Measurements from ENCODE around the gene ZNF766.

ZNF766 gene

GRCh38 chr19:52270266-52270885, 989 bp downstream of the ZNF766 start:
- no peak for TF ChIP-seq SIN3A (IDR thresholded peaks at IDR 0.05; ENCODE audit: borderline replicate concordance, insufficient read depth, low read length)

GRCh38 chr19:52273301-52273700, 3.9 kb downstream of the ZNF766 start:
- no peak for TF ChIP-seq POLR2AphosphoS5 (IDR thresholded peaks at IDR 0.05; ENCODE audit: low read depth, low read length)
- no peak for TF ChIP-seq REST (IDR thresholded peaks at IDR 0.05; ENCODE audit: insufficient read depth in 1 of 2, low read depth in 2 of 2, low read length in 2 of 2)
- TF ChIP-seq SIN3A (IDR thresholded peaks at IDR 0.05; ENCODE audit: borderline replicate concordance, insufficient read depth, low read length), result no peak

GRCh38 chr19:52274191-52274590, 4.8 kb downstream of the ZNF766 start:
- TF ChIP-seq SIN3A (IDR thresholded peaks at IDR 0.05; ENCODE audit: borderline replicate concordance, insufficient read depth, low read length) (no peak), REST (IDR thresholded peaks at IDR 0.05; ENCODE audit: insufficient read depth in 1 of 2, low read depth in 2 of 2, low read length in 2 of 2) (no peak), TAF1 (IDR thresholded peaks at IDR 0.05; ENCODE audit: borderline replicate concordance, insufficient read depth, low read length) (no peak), FOXP2 (optimal IDR thresholded peaks at IDR 0.05; ENCODE audit: borderline replicate concordance, extremely low read depth, extremely low read length, insufficient read depth) (no peak), POLR2AphosphoS5 (IDR thresholded peaks at IDR 0.05; ENCODE audit: low read depth, low read length) (no peak)

GRCh38 chr19:52275988-52276387, 6.6 kb downstream of the ZNF766 start:
- TF ChIP-seq POLR2AphosphoS5 (IDR thresholded peaks at IDR 0.05; ENCODE audit: low read depth, low read length) (no peak), TAF1 (IDR thresholded peaks at IDR 0.05; ENCODE audit: borderline replicate concordance, insufficient read depth, low read length) (no peak), SIN3A (IDR thresholded peaks at IDR 0.05; ENCODE audit: borderline replicate concordance, insufficient read depth, low read length) (no peak), REST (IDR thresholded peaks at IDR 0.05; ENCODE audit: insufficient read depth in 1 of 2, low read depth in 2 of 2, low read length in 2 of 2) (no peak), FOXP2 (optimal IDR thresholded peaks at IDR 0.05; ENCODE audit: borderline replicate concordance, extremely low read depth, extremely low read length, insufficient read depth) (no peak)

- TF ChIP-seq TAF1 (IDR thresholded peaks at IDR 0.05; ENCODE audit: borderline replicate concordance, insufficient read depth, low read length) (no peak), FOXP2 (optimal IDR thresholded peaks at IDR 0.05; ENCODE audit: borderline replicate concordance, extremely low read depth, extremely low read length, insufficient read depth) (no peak), REST (IDR thresholded peaks at IDR 0.05; ENCODE audit: insufficient read depth in 1 of 2, low read depth in 2 of 2, low read length in 2 of 2) (no peak), POLR2AphosphoS5 (IDR thresholded peaks at IDR 0.05; ENCODE audit: low read depth, low read length) (no peak), SIN3A (IDR thresholded peaks at IDR 0.05; ENCODE audit: borderline replicate concordance, insufficient read depth, low read length) (no peak)
Measured at GRCh38 chr19:52277471-52277870, 8.1 kb downstream of the ZNF766 start.
